HL-60/S4 (cell line): ENCODE measurements around the gene C5orf24.

Experiments
- in situ Hi-C: fragments of 300-500 bp; cut with MboI; formaldehyde crosslinking; loops from 2 replicates; pipeline ENCODE4 v1.14.3; 2022; ENCODE audit warnings: low sequenced_read_pairs

Gene C5orf24

DNA sequence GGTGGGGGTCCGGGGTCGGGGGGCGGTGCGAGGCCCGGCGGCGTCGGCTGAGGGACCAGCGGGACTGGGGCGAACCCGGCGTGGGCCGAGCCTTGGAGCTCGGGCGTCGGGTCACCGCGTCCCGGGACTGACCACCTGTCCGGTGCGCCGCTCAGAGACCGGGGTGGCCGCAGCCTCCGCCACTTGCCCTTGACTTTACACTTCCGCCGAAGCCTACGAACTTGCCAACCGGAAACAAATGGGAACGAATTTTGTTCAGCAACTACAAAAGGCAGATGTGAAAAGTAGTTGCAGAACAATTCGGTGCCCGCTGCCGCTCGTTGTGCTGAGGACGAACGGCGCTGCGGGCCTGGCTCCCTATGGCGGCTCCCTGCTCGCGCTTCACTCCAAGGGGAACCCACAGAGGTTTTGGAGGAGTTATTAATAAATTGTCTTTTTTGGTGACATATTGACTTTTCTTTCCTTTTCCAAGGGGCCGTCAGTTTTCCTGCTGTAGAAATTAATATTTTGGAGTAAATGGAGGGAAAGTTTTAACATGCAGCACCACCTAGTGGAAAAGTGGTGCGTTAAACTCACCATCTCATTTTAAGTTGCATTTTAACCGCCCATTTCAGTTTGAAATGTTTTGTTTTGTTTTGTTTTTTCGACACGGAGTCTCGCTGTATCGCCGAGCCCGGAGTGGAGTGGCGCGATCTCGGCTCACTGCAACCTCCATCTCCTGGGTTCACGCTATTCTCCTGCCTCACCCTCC lies 59.7 kb downstream of the C5orf24 start:
- in situ Hi-C loops: no loop called here

- in situ Hi-C loops: no loop called here
These were observed 61.0 kb downstream of the C5orf24 start for GRCh38 chr5:134906811-134907210.
